ENCODE measurements around the gene FBXW8.

DNA sequence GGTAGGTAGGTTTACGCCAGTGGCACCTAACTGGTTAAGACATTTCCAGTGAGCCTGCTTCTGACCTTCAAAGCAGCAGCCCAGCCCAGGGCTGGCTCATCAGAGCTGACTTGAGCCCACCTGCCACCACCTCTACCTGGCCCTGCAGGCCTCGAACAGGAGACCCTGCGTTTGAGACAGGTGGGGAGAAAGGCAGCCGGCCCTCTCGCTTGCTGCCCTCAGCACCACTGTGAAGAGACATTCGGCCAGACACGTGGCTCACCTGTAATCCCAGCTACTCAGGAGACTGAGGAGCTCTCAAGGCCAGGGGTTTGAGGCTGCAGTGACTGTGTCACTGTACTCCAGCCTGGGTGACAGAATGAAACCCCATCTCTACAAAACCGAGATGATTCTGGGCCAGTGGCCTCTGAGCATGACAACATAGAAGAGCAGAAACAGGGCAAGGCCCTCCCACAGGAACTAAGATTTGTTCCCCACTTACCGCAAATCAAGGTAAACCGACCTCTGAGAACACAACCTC, 114.3 kb downstream of the FBXW8 start:
- no peak; the same call in 1 of the 2 replicates for TF ChIP-seq POLR2AphosphoS5 (IDR thresholded peaks at IDR 0.05; ENCODE audit: low read depth)
- no peak for TF ChIP-seq GABPA (IDR thresholded peaks at IDR 0.05; ENCODE audit: low read depth)
- TF ChIP-seq, protein P1, sequence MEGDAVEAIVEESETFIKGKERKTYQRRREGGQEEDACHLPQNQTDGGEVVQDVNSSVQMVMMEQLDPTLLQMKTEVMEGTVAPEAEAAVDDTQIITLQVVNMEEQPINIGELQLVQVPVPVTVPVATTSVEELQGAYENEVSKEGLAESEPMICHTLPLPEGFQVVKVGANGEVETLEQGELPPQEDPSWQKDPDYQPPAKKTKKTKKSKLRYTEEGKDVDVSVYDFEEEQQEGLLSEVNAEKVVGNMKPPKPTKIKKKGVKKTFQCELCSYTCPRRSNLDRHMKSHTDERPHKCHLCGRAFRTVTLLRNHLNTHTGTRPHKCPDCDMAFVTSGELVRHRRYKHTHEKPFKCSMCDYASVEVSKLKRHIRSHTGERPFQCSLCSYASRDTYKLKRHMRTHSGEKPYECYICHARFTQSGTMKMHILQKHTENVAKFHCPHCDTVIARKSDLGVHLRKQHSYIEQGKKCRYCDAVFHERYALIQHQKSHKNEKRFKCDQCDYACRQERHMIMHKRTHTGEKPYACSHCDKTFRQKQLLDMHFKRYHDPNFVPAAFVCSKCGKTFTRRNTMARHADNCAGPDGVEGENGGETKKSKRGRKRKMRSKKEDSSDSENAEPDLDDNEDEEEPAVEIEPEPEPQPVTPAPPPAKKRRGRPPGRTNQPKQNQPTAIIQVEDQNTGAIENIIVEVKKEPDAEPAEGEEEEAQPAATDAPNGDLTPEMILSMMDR (IDR thresholded peaks at IDR 0.05; ENCODE audit: insufficient read depth, low read length) = no peak
- TF ChIP-seq SPI1 (IDR thresholded peaks at IDR 0.05; ENCODE audit: borderline replicate concordance, low read depth) = no peak

Data from HL-60 (cell line).